GM21737 (cell line): ENCODE results near the gene MRPL44.

Experiments
- ATAC-seq: cut with Tn5 transposase; IDR thresholded peaks from one replicate; pipeline ENCODE4 v1.9.1; 2021; ENCODE audit warnings: mild to moderate bottlenecking, moderate library complexity; ENCODE audit not compliant: unreplicated experiment

Gene MRPL44

DNA sequence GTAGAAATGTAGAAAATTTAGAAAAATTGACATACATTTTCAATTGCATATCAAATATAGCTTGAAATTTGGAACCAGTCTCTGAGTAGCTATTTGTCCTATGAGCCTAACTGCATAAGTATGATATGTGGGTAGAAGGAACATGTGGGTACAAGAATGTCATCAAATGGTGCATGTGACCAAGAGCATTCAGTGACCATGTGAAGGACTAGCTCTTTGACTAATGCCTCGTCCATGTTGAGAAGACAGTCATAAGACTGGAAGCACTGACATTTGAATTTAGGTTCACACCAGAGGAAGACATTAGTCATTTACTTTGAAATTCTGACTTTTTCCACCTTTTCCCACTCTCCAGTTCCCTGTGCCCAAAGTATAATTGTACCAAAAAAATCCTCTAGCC lies 12.6 kb downstream of the MRPL44 start:
- no peak for ATAC-seq

- no peak for ATAC-seq
These were observed 13.3 kb downstream of the MRPL44 start for GRCh38 chr2:223970343-223971128.

DNA sequence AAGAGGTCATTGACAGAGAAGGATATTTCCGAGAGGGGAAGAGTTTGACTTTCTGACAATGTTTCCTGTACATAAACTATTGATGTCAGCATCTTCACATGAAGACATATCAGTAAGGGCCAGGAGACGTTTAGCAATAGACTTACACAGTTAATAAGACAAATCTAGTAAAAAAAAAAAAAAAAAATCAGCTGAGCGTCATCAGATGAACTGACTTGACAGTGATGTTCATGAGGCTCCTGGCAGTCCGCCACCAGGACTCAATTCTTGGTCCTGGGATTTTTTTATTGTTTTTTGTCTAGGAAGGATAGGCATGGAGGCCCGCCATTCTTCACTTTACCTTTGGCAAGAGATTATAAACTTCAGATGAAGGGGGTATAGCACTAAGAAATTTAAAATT lies 14.5 kb downstream of the MRPL44 start:
- ATAC-seq = no peak

DNA sequence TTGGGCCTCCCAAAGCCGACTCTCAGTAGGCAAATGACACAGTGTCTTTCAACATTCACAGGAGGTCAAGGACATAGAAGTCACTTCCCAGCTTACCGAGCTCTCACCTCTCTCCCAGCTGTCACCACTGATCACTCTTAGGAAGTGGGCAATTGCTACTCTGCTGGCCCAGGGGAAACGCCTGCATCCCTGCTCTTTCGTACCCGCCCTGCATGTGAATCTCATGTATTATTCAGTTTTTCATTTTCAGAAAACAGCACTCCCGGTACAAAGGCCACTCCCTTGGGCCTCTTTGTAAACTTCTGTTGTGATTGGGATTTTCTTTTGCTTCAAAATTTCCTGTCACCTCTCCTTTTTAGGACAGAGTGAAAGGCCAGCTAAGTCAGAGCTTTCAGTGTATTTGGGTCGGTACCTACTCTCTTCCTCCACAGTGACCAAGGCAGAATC lies 15.4 kb downstream of the MRPL44 start:
- ATAC-seq = no peak

DNA sequence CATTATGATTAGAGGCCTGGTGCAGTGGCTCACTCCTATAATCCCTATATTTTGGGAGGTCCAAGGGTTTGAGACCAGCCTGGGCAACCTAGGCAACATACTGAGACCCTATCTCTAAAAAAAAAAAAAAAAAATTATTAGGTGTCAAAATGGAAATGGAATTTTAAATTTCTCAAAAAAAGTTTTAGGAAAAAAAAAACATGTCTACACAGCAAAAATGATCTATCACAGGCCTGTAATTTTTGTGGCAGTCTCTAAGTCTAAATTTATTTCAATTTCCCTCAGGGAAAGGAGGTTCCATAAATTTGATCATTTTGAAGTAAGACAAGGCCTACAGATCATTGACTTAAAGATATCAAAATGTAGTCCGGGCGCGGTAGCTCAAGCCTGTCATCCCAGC lies 16.3 kb downstream of the MRPL44 start:
- ATAC-seq = no peak

DNA sequence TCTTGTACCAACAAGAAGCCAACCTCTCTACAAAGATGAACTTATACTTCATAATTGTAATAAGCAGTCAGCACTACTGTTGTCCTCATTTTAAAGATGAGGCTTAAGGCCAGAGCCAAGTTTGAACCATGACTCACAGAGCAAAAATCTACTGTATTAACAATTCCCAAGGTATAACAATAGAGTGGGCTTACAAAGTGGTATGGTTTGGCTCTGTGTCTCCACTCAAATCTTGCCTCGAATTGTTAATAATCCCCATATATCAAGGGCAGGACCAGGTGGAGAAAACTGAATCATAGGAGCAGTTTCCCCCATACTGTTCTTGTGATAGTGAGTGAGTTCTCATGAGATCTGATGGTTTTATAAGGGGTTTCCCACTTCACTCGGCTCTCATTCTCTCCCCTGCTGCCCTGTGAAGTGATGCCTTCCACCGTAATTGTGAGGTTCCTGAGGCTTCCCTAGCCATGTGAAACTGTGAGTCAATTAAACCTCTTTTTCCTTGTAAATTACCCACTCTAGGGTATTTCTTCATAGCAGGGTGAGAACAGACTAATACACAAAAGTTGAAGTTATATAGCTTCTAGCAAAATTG lies 19.5 kb downstream of the MRPL44 start:
- no peak for ATAC-seq

DNA sequence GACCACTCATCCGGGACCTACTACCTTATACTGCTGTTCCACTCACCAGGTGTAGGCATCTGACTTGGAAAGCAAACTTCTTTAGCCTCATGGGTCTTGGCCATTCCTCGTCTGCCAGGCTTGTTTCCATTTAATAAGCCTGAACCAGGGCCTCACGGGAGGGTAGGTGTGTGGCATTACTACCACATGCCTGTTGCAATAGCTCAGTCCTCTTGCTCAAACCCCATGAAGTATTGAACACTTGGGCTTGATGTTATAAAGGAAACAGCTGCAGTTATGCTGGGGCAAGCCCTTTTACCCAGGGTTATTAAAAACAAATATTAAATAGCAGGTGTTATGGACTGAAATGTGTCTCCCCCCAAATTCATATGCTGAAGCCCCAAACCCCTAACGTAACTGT lies 21.2 kb downstream of the MRPL44 start:
- no peak for ATAC-seq

DNA sequence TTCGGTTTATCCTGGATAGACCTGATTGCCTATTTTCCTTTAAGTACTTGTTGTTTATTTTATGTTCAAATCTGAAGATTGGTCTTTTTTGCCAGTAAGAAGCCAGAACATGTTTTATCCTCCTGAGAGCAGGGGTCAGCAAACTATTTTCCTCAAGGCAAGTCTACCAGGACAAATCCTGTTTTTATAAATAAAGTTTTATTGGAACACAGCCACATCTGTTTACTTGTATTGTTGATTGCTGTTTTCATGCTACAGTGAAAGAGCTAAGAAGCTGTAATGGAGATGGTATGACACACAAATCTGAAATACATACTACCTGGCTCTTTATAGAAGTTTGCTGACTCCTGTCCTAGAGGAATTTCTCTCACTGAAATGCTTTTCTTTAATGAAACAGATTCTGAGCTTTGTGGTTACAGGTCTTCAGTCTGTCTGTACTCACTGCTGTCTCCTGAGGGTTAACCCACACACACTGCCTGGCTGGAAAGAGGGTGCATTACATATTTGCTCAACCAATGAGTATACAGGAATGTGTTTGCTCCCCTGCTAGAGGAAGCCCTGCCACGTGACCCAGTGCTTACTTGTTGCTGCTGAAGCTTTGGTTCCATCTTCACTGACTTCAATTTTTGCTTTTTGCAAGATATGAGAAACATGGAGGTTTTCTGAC lies 22.6 kb downstream of the MRPL44 start:
- no peak for ATAC-seq

DNA sequence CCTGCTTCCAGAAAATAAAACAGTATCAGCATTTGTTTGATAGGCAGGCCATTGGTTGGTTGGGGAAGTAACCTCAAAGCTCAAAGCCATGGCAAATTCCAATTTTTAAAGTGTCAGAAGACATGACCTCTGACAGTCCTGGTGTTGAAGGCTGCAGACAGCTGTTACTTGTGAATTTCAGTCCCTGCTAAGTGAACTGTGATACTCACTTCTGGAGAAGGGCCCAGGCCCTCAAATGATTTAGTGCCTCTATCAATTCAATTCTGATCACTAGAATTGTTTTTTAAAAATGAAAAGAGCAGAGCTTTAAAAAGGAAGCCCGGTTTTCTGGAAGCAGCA lies 23.1 kb downstream of the MRPL44 start:
- ATAC-seq = no peak

- ATAC-seq = no peak
These were observed 23.5 kb downstream of the MRPL44 start for GRCh38 chr2:223980803-223981202.

- no peak for ATAC-seq
These were observed 24.0 kb downstream of the MRPL44 start for GRCh38 chr2:223981241-223981640.

GRCh38 chr2:223989206-223989855 lies 32.1 kb downstream of the MRPL44 start:
- no peak for ATAC-seq

GRCh38 chr2:223989856-223990232 lies 32.6 kb downstream of the MRPL44 start:
- ATAC-seq = no peak

DNA sequence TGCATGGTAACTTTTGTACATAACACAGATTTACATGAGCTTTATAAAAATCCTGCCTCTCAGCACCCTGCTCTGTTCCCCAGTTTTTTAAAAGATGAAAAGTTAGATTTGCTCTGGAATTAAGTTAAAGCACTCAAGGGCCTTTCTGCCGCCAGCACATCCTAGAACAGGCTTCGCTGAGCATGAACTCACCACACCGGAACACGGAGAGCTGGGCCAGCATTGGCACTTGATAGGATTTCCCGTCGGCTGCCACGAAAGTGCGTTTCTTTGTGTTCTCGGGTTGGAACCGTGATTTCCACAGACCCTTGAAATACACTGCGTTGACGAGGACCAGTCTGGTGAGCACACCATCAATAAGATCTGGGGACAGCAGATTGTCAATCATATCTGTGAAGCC lies 34.3 kb downstream of the MRPL44 start:
- ATAC-seq = no peak

DNA sequence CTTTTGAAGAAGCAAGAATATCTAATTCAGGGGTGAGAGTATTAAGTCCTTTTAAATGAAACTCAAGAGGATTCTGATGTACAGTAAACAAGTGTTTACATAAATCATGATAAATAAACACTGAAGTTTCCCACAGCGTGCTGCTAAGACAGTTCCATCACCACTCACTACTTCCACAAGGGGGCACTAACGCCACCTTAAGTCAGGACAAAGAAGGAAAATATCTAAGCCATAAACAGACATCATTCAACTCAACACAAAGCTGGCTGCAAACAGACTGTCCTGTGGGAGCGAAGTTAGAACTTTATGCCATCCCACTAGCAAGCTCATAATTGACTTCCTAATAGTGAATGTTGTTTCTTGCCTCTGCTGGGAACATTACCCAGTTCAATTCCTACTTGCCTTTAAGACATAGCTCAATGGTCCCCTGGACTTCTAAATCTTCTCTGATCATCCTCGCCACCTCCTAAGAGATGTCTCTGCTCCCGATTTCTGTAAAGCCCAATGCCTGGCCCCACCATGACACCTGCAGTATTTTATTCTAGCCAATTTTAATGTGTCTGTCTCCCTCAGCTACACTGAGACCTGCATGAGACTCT lies 36.5 kb downstream of the MRPL44 start:
- ATAC-seq = peak; percentile 73

GRCh38 chr2:223994562-223995162 lies 37.4 kb downstream of the MRPL44 start:
- ATAC-seq = no peak

DNA sequence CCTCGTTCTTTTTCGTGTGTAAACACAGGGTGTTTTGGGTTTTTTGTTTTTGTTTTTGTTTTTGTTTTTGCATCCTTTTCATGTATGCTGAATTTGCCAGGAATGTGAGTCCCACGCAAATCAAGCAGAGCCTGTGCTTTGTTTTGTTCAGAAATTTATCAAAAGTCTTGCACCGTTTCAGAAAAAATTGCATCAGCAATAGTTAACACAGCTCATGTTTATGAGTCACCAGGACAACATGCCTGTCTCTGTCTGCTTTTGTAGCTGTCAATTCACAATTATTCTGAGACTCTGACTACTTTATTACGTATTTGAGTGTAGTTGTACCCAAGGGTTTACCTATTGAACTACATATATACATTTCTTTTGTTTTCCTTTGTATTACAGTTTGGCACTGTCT lies 38.3 kb downstream of the MRPL44 start:
- ATAC-seq = no peak

- ATAC-seq = no peak
These were observed 39.1 kb downstream of the MRPL44 start for GRCh38 chr2:223996391-223996790.

- no peak for ATAC-seq
These were observed 40.7 kb downstream of the MRPL44 start for GRCh38 chr2:223997938-223998337.

DNA sequence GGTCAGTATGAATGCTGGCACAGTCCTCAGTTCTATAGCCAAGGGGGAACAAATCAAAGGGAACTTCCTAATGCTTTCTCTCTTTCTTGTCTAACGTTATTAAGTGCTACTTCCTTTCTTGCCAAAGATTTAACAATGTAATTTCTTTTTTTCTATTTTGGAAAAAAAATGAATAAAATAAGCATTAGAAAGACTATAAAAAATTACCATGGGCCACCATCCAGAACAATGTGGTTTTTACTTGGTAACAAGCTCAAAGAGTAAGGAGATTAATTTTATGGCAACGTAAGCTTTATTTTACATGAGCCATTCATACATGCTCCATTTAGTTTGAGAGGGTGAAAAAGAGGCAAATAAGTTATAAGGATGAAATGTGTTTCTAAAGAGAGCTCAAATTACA lies 41.7 kb downstream of the MRPL44 start:
- ATAC-seq = no peak

DNA sequence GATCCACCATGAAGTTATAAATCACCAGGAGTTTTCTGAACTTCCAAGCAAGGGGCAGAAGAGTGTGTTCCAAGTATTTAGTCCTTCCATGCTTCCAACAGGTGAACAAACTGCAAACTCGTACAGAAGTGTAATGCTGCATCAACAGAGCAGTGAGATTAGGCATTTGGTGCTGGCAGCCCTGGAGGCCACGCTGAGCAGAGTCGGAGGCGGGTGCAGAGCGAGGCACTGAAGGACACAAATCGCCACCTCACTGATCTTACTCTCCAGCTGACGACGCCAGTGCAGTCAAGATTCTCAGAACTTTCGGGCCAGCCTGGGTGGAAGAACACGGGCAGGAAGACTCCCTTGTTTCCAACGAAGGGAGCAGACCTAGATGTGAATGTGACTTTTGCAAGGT lies 42.6 kb downstream of the MRPL44 start:
- no peak for ATAC-seq
